Rectal smooth muscle tissue (tissue), 1 donor: Measurements from ENCODE around the gene PPM1F.

Experiments used
- H3K27ac ChIP-seq: one replicate; pipeline ENCODE4 v1.7.0; 2013; ENCODE audit warnings: low read depth, low read length, inconsistent platforms
- H3K27me3 ChIP-seq: one replicate; pipeline ENCODE4 v1.7.0; 2013; ENCODE audit warnings: low read length; ENCODE audit not compliant: control insufficient read depth, insufficient read depth
- H3K36me3 ChIP-seq: one replicate; pipeline ENCODE4 v1.7.0; 2013; ENCODE audit warnings: low read length; ENCODE audit not compliant: control insufficient read depth, insufficient read depth
- H3K4me1 ChIP-seq: one replicate; pipeline ENCODE4 v1.7.0; 2013; ENCODE audit warnings: low read length; ENCODE audit not compliant: control insufficient read depth, insufficient read depth
- H3K4me3 ChIP-seq: one replicate; pipeline ENCODE4 v1.7.0; 2013; ENCODE audit warnings: low read length
- H3K9ac ChIP-seq: one replicate; pipeline ENCODE4 v1.7.0; 2013; ENCODE audit warnings: low read length

PPM1F gene, protein sequence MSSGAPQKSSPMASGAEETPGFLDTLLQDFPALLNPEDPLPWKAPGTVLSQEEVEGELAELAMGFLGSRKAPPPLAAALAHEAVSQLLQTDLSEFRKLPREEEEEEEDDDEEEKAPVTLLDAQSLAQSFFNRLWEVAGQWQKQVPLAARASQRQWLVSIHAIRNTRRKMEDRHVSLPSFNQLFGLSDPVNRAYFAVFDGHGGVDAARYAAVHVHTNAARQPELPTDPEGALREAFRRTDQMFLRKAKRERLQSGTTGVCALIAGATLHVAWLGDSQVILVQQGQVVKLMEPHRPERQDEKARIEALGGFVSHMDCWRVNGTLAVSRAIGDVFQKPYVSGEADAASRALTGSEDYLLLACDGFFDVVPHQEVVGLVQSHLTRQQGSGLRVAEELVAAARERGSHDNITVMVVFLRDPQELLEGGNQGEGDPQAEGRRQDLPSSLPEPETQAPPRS

DNA sequence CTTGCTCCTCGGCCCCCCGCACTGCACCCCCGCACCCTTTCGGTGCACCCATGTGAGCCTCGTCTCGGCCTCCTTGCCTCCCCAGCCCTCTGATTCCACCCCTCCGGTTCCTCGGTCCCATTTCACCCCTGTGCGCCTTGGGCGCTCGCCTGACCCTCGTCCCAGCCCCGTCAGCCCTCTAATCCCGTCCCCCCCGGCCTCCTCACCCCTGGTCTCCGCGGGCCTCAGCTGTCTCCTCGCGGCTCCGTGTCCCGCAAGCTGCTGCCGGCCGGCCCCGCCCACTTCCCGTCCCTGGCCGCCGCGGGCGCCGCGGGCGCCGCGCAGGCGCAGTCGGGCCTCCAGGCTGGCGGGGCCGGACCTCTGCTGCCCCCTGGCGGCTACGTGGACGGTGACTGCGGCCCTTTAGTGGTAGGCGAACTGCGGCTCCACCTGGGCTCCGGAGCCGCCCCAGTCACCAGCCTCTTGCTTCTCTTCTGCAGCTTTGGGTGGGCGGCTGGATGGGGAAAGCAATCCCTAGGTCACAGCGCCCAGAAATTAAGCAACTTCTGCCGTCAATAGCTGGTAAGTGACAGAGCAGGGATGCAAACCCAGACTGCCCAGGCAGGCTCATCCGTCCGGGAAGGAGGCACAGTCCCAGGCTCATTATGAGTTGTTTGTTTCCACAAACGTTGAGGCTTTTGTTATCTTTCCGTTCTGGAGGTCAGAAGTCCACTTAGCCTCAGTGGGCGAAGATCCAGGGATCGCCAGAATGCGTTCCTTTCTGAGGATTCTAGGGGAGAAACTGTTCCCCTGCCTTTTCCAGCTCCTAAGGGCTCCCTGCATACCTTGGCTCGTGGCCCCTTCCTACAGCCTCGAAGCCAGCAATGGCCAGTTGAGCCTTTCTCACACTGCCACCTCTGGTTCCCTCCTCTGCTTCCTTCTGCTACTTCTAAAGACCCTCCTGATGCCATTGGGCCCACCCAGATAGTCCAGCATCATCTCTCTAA is at the start of gene PPM1F:
Gene PPM1F, minus strand, starts transcription at position 263 of the 986 bp plus-strand sequence. CDS start 6,800 bp downstream, outside the sequence.
- H3K4me1 ChIP-seq, result peaks cover 4% of the 10 kb centered on the region
- peaks cover 2% of the 10 kb centered on the region for H3K36me3 ChIP-seq
- H3K9ac ChIP-seq, result peak within 1 kb of the TSS; percentile 68
- peak within 1 kb of the TSS; percentile 61 for H3K27ac ChIP-seq
- H3K4me3 ChIP-seq, result peak within 1 kb of the TSS; percentile 93
- H3K27me3 ChIP-seq, result no peaks in the 10 kb centered on the region

DNA sequence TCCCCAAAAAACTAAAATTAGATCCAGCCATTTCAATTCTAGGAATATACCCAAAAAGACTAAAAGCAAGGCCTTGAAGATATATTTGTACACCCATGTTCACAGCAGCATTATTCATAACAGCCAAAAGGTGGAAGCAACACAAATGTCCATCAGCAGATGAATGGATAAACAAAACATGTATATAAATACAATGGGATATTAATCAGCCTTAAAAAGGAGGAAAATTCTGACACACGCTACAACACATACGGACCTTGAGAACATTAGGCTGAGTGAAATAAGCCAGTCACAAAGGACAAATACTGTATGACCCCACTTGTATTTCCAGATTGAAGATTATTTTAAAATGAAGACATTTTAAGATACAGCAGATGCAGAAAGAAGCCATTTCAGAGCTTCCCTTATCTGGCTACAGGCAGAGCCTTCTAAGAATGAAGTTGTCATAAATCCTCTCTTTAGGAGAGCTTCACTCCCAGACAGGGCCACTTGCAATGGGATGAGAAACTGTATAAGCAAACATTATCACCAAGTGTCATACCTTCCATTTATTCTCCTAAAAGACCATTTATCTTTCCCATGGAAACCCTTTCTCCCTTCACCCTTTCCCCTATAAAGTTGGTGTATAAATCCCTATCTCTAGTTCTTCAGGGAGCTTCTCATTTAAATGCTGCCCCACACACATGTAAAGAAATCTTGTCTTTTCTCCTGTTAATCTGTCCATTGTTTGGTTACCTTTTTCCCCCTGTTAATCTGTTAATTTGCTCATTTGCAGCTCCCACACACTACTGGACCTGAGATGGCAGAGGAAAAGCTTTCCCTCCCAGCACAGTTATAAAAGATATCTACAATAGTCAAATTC is 49.2 kb upstream of the PPM1F start:
- Histone ChIP-seq H3K36me3 (no peaks in the 10 kb centered on the region), H3K27ac (no peak overlapping the region), H3K4me3 (no peak overlapping the region), H3K27me3 (no peaks in the 10 kb centered on the region), H3K9ac (no peak overlapping the region), H3K4me1 (no peaks in the 10 kb centered on the region)

DNA sequence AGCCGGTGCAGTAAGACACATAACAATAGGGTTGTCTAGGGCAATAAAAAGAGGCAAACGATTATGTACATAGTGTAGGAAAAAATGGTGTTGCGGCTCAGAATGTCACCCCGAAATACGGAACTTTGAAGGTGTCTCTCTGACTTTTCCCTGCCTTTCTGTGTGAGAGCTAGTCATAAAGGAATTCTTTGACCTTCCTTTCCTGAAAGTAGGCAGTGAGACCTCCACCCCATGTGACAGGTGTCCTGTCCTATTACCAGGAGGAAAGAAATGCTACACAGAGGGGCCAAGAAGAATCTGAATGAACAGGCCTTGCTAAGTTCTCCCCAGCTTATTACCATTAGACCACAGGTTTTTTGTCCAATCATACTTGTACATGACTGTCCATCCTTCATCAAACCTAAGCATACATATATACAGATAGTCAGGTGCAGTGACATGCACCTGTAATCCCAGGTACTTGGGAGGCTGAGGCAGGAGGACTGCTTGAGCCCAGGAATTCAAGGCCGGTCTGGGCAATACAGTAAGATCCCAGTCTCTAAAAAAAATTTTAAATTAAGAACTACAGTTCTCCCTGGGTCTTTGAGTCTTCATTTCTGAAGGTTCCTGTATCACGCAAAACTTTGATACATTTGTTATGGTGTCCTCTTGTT is 46.1 kb upstream of the PPM1F start:
- H3K27ac ChIP-seq, result no peak overlapping the region
- no peaks in the 10 kb centered on the region for H3K36me3 ChIP-seq
- H3K4me3 ChIP-seq, result no peak overlapping the region
- no peaks in the 10 kb centered on the region for H3K27me3 ChIP-seq
- no peak overlapping the region for H3K9ac ChIP-seq
- H3K4me1 ChIP-seq, result no peaks in the 10 kb centered on the region

DNA sequence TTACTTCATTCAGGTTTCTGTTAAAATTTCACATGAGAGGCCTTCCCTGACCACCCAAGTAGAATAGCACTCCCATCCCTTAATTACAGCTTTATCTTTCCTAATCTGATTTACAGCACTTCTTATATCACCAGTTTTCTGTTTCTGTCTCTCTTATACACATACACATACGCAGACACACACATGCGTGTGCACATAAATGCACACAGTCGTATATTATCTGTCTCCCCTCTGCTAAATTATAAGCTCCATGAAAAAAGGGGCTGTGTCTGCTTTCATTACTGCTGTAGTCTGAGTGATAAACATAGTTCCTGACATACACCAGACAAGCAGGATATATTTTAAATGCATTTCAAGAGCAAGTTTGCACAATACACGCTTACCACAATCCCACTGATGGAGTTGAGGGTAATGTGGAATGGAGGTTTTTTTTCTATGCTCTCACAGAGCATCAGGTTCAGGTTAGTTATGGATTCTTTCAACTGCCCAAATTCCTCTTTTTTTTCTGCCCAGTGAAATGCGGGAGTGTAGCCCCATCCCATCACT is 43.6 kb upstream of the PPM1F start:
- Histone ChIP-seq H3K36me3 (no peaks in the 10 kb centered on the region), H3K4me1 (no peaks in the 10 kb centered on the region), H3K27ac (no peak overlapping the region), H3K27me3 (no peaks in the 10 kb centered on the region), H3K9ac (no peak overlapping the region), H3K4me3 (no peak overlapping the region)

DNA sequence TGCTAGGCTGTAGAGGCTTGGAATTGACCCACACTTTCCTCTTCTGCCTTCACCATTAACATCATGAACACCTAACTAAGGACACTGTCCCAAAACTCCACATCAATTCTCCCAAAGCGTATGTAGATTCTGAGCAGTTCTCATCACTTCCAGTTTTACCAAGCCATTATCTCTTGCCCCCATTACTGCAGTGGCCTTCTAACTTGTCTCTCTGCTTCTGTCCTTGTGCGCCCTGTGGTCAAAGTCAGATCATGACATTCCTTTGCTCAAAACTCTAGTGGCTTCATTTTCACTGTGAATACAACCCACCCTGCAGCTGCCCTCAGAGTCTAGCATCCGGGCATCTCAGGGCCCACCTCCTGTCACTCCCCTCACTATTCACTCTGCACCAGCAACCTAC is 43.0 kb upstream of the PPM1F start:
- H3K27me3 ChIP-seq, result no peaks in the 10 kb centered on the region
- no peak overlapping the region for H3K27ac ChIP-seq
- H3K4me3 ChIP-seq, result no peak overlapping the region
- H3K9ac ChIP-seq, result no peak overlapping the region
- H3K36me3 ChIP-seq, result no peaks in the 10 kb centered on the region
- H3K4me1 ChIP-seq, result no peaks in the 10 kb centered on the region

DNA sequence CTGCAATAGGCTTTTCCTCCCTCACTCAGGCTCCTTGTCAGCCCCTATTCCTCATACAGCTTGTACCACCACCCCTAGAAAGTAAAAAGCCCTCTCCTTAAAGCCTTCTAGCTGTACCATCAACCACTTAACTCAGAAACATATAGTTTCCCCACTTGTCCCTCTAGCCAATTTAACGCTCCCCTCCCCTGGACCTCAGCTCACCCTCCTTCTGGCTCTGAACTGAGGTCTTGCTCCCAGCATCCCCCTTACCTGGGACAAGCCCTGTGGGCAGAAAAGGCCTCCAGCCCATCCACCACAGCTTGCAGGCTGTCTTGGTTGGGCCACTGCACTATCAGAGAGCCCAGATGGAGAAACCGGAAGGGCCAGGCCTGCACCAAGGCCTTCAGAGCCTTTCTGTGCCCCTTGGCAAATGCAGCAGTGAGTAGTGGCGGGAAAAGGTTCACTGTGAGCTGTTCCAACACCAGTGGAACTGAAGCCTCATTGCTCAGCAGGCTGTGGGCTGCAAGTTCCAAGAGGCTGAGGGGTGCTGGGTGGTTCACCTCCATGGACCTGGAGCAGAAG is 42.3 kb upstream of the PPM1F start:
- Histone ChIP-seq H3K4me1 (no peaks in the 10 kb centered on the region), H3K27me3 (no peaks in the 10 kb centered on the region), H3K27ac (no peak overlapping the region), H3K36me3 (no peaks in the 10 kb centered on the region), H3K9ac (no peak overlapping the region), H3K4me3 (no peak overlapping the region)

DNA sequence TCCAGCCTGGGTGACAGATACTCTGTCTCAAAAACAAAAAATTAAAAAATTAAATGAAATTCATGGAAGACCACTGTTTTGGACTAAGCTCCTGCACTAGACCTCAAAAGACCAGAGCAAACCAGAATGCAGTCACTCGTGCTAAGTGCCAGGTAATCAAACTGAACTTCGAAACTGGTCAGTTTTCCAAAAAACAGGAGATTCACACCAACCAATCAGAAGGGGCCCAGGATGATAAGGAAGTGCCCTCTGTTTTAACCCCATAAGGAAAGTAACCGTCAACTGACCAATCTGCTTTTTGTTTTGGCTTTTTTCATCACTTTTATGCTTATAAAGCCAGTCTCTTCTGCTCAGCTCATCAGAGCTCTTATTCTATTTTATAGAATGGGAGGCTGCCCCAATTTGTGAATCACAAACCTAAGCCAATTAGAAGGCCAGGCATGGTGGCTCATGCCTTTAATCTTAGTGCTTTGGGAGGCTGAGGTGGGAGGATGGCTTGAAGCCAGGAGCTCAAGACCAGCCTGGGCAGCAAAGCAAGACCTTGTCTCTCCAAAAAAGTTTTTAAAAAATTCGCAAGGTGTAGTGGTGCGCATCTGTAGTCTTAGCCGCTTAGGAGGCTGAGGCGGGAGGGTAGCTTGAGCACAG is 40.1 kb upstream of the PPM1F start:
- no peak overlapping the region for H3K9ac ChIP-seq
- no peaks in the 10 kb centered on the region for H3K36me3 ChIP-seq
- H3K4me3 ChIP-seq, result no peak overlapping the region
- no peak overlapping the region for H3K27ac ChIP-seq
- H3K4me1 ChIP-seq, result no peaks in the 10 kb centered on the region
- H3K27me3 ChIP-seq, result no peaks in the 10 kb centered on the region

DNA sequence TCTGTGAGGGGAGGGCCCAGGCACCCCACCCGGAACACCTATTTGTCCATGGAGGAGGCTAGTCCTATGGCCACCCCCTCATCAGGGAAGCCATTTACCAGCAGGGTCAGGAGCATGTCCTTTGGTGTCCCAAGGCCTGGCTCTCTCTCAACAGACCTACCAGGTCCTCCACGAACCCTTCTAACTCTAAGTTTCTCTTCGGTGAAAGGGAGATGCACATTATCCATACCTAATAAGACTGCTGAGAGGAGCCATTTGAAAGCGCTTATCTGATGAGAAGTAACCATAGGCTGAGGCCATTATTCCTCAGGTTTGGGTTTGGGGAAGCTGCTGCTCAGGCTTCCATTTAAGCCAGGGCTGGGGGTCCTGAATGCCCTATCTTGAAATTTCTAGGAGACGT is 39.1 kb upstream of the PPM1F start:
- H3K9ac ChIP-seq, result no peak overlapping the region
- H3K27me3 ChIP-seq, result no peaks in the 10 kb centered on the region
- no peak overlapping the region for H3K27ac ChIP-seq
- H3K4me1 ChIP-seq, result no peaks in the 10 kb centered on the region
- H3K36me3 ChIP-seq, result no peaks in the 10 kb centered on the region
- H3K4me3 ChIP-seq, result no peak overlapping the region

DNA sequence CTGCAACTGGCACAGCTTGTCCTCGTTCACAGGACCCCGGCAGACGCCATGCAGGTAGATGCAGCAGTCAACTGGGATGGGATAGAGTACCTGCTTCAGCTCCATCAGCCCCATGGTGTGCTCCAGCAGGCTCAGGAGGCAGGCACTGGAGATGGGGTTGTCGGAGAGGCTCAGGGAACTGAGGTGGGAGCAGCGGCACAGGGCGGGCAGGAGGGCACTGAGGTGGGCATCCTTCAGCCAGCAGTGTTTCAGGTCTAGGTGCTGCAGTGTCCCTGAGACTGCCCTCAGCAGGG is 38.6 kb upstream of the PPM1F start:
- no peaks in the 10 kb centered on the region for H3K36me3 ChIP-seq
- no peak overlapping the region for H3K9ac ChIP-seq
- no peaks in the 10 kb centered on the region for H3K4me1 ChIP-seq
- no peaks in the 10 kb centered on the region for H3K27me3 ChIP-seq
- H3K27ac ChIP-seq, result no peak overlapping the region
- no peak overlapping the region for H3K4me3 ChIP-seq

DNA sequence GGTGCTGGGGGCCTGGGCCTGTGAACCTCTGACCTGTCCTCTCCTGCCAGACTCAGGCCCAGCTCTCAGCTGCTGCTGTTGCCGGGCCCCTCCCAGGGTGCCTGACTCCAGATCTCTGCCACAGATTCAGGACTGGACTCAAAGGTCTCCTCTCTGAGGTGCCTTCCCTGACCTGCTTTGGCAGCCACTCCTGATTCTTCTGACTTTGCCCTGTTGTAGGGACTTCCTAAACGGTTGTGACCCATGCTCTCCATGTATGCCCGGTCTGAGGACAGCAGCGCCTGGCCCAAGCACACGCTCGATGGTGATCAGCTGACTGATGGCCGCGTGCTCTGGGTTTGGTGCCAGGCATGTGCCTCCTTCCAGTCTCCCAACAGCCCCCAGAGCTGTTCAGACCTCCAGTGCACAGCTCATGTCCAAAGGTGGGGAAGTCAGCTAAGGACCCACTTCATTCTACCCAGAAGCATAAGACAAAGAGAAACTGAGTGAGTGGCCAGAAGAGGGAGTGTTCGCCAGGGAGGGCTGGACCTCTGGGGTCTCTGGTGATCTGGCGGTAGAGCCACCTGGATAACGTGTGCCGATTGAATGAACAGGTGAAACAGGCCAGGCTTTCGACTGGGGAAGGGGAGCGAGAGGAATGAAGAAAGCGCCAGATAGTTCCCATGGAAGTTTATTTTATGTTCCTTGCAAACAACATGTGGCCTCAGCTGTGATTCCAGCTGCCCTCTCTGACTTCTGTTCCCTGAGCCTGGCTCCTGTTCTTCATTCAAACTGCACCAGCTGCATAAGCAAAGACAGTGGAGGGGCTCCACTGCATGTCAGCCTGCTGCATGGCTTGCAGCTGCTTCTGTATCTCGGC is 38.0 kb upstream of the PPM1F start:
- Histone ChIP-seq H3K27me3 (no peaks in the 10 kb centered on the region), H3K4me1 (no peaks in the 10 kb centered on the region), H3K4me3 (no peak overlapping the region), H3K9ac (no peak overlapping the region), H3K36me3 (no peaks in the 10 kb centered on the region), H3K27ac (no peak overlapping the region)
